ENCODE measurements around the gene ZNF76.

Gene ZNF76

DNA sequence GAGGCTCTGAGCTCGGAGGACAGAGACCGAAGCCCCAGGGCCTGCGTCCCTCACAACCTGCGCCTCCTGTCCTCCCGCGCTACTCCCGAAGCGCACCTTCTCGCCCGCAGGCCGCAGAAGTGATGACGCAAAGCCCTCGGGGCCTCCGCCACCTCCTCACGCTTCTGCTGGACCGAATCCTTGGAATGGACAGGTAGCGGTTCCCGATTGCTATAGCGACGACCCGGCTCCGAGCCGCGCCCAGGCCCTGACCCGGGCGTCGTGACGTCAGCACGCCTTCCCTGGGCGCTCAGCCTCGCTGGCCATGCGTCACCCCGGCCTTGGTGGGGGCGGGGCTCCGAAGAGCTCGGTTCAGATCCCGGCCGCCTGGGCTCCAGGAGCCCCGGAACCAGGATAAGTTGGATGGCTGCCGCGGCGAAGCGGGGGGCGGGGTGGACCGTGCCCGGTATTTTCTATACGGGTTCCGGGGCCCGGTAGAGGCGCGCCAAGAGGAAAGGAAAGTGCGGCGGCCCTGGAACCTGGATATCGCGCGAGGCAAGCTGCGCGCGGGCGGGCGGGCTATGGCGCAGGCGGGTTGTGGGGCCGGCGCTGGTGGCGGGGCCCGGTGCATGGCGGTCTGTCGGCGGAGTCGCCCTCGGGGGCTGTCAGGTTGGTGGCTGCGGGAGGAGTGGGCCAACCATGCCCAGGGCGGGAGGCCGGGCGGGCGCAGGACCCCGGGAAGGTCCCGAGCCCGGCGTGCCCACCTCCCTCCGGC, at the start of gene ZNF76:
Gene ZNF76 (plus strand): TSS at position 542 of the 754 bp plus-strand sequence. CDS start 21,417 bp downstream, outside the sequence.
- peak; percentile 76 to 91 (median 83) for DNase-seq

DNA sequence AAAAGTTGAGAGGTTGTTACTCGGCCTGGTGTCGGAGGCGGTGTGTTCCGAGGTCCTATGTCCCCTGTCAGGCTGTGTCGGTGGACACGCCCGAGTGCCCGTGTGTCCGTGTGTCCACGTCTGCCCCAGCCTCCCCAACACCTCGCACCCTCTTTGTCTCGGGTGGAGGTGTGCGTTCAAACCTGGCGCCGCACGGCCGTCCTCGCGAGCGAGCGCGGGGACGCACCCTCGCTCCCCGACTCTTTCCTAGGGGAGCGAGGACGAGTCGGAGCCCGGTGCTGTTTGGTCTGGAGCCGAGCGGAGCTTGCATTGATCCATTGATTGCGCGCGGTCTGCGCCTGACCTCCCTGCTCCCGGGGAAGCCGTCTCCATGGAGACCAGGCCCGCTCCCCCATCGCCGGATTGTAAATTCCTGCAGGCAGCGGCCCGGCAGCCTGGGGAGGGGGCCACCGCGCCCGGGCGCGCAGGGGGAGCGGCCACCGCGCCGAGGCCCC, 46.2 kb upstream of the ZNF76 start:
- DNase-seq = no peak

DNA sequence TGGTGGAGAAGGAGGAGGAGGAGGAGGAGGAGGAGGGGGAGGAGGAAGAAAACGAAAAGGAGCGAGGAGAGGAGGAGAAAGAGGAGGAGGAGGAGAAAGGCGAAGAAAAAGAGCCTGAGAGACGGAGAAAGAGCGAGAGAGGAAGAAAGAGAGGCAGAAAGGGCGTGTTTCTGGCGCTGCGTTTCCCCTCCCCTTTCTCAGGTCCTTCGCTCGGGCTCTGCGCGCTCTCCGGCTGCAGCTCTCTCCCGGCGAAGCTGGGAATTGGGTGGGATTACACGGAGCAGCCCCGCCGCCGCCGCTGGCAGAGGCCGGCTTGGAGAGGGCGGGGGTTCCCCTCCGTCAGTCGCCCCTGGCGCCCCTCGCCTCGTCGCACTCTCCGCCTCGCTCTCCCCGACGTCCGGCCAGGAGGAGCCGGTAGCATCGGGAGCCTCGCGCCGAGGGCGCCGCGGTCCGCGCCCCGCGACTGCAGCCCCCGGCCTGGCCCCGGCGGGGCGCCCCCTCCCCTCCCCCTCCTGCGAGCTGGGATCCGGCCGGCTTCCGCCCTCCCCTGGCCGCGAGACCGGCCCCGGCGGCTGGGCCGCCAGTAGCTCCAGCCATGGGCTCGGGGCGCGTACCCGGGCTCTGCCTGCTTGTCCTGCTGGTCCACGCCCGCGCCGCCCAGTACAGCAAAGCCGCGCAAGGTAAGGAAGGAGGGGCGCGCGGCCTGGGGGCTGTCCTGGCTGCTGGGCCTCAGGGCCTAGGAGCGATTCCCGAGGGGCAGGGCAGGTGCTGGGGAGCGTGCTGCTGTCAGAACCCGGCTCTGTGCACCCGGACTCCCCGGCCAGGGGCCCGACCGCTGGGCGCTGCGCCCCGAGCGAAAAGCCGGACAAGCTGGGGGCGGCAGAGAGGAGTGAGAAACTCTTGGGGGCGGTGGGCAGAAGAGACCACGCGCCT, 45.4 kb upstream of the ZNF76 start, which contains the start of gene SCUBE3:
Gene SCUBE3 (plus strand): TSS at position 133 of the 933 bp plus-strand sequence. CDS start 463 bp downstream, at position 596.
- no peak for DNase-seq

DNA sequence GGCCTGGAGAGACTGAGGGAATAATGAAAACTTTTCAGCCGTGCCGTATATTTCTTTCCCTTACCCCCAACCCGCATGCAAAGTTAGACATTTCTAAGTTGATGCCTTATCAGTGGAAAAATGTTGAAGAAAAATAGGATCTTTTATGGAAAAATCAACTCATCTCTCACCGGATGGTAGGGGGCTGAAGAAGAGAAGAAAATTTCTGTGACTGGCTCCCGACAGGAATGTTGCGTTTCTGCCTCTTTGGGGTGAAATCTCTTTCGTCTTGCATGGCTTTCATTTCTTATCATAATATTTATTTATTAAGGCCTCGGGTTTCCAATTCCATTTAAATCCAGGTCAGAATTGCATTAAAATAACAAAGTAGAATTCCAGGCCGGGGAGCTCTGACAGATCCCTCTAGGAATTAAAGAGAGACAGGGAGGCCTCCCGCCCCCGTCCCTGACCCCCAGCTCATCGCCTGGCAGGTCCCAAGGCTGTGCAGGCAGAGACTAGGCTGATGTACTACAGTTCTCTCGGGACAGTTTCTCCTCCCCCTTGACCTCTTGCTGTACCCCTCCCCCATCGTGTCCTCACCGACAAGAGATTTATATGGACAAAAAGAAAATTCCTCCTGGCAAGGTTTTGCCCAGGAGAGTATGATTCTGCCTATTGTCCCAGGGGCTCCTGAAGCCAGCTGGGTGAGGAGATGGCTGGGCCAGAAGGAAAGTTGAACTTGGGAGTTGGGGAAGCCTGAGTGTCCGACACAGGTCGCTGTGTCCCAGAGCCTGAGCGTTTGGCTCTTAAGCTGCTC, 44.5 kb upstream of the ZNF76 start:
- DNase-seq = no peak

DNA sequence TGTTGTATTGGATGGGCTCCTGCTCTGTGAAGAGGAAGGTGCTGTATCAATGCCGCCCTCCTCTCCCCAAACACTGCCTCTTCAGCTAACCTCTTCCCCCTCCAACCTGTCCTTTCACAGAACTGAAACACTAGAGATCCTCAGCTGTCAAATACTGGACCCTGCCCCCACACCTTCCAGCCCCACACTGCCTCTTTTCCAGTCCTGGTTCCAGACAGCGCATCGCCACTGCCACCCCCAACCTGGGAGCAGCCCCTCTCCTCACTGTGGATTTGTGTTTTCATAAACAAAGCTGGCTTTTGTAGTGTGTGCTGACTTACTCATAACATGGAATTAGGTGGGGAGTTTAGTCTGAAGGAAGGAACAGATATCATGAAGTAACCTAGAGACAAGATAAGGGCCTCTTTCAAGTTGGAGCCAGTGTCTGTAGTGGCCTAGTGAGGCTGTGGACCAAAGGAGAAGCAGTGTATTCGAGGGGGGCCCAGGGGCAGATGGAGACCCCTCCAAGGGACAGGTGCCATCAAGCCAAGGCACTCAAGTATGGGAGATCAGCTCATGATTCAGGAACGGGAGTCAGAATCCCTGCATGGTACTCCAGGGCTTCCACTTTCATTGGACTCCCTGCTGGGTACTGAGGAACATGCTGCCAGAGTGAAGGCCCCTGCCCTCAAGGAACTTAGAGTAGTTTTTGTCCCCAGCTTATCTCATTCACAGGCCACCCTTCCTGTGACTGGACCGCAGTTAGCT, 43.7 kb upstream of the ZNF76 start:
- DNase-seq = no peak

DNA sequence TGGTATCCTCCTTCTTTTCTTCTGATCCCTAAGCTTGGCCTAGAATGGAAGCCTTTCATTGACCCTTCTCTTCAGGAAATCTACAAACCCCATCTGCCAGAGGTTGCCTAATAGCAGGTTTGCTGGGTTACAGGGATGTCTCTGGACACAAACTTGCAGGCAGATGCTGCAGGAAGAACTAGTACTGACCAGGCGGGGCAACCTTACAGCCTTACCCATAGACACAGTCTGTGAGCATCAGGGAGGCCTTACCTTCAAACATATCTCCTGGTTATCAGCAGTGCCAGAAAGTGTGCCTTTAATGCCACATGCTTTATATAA, 43.2 kb upstream of the ZNF76 start:
- no peak for DNase-seq

DNA sequence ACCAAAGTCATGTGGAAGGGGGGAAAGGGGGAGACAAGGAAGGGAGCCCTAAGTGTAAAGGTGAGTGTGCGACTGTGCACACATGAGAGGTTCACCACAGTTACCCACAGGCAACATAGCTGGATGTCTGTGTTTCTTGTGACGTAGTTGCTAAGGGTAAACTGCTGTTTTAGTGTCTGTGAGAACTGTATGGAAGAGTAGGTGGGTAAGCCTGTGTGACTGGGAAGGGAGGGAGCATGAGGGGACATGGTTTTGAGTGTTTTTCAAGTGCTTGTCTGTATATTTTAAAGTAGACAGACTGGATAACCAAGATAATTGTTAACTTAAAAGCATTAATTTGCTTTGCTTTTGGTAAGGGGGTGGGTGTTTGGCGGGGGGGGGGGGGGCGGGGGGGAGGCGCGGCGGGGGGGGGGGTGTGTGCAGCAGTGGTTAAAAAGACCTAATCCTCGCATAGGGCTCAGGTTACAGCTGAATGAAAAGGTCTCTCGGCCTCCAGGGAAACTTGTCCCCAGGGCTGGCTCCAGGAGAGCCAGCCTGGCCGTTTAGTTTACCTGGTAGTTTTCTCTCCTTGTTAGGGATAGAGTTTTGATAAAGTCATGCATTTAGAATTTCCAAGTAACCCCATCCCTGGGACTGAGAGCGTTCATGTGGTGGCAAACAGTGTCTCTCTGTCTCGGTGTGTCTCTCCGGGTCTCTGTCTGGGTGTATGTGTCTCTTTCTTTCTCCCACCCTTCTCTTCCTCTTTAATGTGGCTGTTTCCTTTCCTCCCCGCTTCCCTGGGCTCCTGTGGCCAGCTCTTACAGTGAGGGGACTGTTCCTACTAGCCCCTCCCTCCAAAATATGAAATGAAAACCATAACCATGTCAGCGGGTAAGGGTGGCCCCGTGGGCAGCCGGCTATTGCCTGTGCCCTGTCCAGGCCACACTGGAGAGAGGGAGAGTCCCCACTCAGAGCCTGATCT, 42.4 kb upstream of the ZNF76 start:
- DNase-seq = no peak

DNA sequence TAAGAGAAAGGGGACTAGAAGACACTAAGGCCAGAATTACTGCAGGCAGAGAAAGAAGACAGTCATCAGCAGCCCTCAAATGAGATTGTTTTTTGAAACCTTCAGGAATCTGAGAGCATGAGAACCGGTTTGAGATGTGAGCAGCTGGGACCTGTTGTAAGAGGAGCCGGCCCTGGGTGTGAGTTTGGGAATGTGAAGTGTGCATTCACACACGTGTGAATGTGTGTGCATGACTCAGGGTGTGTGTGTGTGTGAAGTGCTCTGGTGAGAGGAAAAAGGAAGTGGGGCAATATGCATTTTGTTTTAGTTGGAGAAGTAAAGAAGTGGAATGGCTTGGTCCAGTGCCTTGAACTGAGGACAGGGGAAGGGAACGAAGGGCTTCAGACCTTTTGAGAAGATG, 41.5 kb upstream of the ZNF76 start:
- DNase-seq = no peak

DNA sequence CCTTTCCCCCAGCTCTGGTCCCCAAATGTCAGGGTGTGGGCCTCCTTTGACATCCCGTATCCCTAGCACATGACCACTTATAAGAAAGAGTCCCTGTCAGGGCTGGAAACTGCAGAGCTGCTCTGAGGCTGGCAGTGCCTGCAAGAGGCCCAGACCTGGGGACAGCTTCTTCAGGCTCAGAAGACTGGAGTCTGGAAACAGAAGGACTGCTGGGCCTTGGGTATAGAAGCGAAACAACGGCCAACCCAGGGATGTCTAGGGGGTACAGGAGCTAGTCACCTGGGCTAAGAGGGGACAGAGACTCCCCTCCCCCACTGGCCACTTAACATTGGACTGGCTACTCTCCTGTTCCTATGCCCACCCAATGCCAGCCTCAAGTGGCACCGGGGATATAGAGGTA, 41.1 kb upstream of the ZNF76 start:
- no peak for DNase-seq

DNA sequence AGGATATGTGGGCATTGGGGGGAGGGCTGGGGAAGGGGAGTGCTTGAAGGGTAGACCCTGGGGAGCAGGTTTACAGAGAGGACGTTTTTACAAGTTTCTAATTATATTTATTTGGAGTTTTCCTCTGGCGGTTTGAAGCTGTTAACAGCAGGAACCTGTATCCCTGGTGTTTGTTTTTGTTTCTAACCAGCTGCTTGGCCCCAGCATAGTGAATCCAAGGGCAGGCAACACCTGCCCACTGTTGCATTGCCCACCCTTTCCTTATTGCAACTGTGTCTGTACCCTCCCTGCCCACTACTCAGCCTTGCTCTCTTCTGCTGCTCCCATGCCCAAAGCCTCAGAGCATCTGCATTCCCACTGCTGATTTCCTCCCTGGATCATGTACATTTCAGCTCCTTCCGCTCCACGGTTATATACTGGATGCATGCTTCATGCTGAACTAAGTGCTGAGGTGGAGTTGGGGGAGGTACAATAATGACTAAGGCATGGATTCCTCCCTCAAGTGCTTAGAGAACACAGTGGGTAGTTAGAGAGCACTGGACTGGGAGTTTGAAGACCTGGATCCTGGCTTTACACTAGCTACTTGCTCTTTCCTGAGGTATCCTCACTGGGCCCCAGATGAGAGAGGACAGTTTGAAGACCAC, 39.7 kb upstream of the ZNF76 start:
- DNase-seq = no peak

DNA sequence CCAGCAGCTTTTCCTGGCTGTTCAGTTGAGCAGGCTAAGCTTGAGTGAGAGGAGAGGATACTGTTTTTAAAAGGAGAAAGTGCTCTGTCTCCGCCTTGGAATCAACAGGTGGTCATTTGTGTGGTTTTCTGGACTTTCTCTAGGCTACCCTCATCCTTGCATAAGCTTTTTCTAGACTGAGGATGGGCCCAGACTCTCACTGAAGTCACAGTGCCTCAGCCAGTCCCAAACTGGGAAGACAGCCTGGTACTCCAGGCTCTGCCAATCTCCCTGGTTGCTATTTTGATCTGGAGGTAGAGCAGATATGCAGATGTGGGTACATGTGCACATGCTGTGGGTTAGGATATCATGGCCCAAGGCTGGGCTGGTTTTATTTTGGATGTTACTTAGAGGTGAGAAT, 38.8 kb upstream of the ZNF76 start:
- DNase-seq = no peak

DNA sequence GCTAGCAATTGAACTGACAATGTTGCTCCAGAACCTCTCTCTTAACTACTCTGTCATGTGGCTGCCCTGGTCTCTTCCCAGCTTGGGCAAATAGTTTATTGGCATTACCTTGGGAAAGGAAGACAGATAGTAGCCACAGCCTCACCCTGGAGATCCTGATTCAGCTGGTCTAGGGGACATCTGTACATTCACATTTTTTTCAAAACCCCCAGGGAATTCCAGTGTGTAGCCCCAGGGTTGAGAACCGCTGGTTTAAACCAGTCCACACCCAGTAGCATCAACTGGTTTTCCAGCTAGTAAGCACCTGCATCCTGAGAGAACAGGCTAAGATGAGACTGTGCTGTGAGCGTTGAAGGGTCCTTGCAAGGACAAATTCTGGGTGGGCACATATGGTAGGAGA, 36.1 kb upstream of the ZNF76 start:
- no peak for DNase-seq

DNA sequence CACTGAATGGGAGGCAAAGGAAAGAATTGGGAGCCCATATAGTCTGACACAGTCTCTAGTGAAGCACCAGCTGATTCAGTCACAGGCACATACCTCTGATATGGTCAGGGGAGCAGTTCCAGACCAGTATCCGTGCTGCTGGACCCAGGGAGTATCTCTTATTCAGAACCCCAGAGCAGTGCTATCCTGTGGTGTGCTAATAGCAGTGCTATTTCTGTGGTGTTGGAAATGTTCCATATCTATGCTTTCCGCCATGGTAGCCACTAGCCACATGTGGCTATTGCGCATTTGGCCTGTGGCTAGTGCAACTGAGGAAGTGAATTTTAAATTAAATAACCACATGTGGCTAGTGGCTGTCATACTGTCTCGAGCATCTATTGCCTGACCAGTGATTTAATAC, 34.8 kb upstream of the ZNF76 start:
- DNase-seq = no peak

DNA sequence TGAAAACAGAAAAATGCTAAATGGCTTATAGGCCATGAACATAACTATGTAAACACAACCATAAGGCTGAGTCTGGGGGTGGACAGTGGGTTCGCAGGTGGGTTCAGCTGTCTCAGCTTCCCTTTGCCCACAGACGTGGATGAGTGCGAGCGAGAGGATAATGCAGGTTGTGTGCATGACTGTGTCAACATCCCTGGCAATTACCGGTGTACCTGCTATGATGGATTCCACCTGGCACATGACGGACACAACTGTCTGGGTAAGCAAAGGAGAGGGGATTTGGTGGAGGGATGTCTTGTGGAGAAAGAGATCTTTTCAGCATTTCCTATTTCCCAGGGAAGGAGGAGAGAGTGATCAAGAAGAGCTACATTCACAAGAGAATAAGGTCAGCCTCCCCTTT, 31.1 kb upstream of the ZNF76 start:
- no peak for DNase-seq

DNA sequence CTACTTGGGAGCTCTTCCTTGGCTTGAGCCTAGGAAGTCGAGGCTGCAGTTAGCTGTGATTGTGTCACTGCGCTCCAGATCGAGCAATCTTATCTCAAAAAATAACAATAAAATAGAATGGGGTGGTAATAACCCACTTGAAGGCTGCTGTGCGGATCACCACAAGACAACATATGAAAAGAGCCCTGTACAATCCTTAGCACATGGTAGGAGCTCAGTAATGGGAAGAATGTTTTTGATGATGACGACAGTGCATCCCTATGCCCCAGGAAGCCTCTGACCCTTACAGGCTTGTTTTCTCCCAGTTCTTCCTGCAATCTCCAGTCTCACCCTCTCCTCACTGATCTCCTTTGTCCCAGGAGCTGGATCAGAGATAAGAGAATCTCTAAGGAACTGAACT, 30.2 kb upstream of the ZNF76 start:
- no peak for DNase-seq

DNA sequence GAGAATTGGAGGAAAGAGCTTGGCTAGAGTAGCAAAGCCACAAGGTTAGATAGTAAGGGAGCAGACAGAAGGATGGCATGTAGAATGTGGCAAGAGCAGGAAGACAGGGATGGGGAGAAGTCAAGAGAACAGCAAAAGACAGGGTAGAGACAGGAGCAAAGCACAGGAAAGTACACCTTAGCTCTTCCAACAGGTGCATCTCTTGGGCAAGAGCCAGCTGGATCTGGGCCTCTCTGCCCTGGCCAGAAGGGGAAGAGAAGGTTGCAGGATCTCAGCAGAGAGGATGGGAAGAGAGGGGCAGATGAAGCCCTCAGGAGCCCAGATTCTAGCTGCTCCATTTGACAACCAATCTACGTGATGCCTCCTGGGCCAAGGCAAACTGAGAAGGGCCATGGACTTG, 29.0 kb upstream of the ZNF76 start:
- no peak for DNase-seq

DNA sequence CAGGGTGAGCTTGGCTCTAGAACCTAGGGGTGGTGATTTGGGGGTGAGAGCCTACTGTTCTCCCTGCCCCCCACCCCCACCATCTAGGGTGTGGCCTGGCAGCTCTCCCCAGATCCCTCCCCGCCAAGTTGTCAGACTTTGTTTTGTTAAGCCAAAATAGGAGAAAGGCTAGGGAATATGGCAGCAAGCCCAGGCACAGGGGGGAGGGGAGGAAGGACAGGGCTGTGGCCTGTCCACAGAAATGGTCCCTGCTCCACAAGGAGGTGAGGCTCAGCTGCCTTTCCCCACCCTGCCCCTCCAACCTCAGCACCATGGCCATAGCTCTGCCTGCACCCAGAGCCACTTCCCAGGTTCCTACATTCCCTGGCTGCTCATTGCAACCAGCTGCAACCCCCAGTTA, 28.6 kb upstream of the ZNF76 start:
- DNase-seq = no peak

DNA sequence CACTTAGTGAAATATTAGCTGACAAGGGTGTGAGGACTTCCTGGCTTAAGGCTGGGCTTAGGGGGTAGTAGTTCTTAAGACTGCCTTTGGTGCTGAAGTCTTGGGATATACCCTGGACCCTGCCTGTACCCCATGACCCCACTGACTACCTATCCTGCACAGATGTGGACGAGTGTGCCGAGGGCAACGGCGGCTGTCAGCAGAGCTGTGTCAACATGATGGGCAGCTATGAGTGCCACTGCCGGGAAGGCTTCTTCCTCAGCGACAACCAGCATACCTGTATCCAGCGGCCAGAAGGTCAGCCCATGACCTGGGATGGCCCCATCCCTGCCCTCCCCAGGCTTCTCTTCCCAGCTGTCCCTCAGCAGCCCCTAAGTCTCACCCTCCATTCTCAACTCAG, 28.0 kb upstream of the ZNF76 start:
- DNase-seq = no peak

DNA sequence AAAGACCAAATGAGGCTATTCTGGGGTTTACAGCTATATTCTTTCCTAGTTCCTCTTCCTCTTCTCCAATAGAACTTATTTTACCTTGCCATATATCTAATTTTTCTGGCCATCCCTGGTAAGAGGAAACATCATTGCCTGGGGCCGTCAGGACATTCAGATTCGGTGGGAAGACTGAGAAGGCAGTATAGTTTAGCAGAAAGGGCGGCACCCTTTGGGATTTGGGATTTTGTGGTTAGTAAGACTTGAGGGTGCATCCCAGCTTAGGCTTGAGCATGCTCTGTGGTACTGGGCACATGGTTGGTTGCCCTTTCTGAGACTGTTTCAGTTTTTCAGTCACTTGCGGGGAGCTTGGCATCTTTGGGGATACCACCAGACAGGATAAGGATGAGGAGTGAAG, 24.6 kb upstream of the ZNF76 start:
- DNase-seq = no peak

DNA sequence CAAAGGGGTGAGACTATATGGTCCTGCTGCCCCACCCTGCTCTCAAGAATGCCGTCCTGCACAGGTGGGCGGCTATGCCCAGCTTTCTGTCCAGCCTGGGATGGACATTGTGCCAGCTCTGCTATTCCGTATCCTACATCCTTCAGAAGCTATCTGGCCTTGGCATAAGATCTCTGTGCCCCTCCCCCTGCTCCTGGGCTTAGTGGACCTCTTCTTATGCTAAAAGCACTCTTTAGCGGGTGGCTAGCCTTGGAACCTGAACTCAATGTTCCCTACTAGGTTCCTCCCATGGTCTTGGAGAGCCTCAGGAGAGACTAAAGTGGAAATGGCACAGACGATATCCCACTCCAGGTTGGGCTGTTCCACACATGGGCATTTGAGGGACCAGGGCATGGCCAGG, 23.3 kb upstream of the ZNF76 start:
- no peak for DNase-seq

DNA sequence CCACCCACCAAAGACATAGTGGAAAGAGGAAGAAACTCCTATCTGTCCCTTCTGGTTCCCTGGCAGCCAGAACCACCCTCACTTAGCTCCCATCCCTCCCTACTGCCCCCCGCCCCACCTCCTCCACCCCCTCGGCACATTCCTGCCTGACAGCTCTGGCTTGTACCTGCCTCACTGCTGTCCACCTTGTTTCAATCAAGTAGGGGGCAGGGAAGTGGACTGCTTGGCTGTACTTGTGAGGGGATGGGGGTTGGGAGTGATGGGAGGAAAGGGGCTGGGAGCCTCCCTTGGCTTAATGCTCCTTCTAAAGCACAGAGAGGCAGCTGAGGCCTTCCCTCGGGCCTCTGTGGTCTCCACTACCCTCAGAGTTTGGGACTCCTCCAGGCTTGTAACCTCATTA, 22.1 kb upstream of the ZNF76 start:
- DNase-seq = no peak

Measured in activated CD4-positive, CD25-positive, alpha-beta regulatory T cell (primary cell).